HG03196 (cell line): ENCODE data around the gene OGFOD2.

ENCODE experiments used
- ATAC-seq: cut with Tn5 transposase; IDR thresholded peaks from one replicate; pipeline ENCODE4 v1.9.1; 2021; ENCODE audit not compliant: unreplicated experiment

Gene OGFOD2

GRCh38 chr12:122988036-122988435, 13.0 kb downstream of the OGFOD2 start:
- no peak for ATAC-seq

- no peak for ATAC-seq
Measured at GRCh38 chr12:122988612-122989212, 13.7 kb downstream of the OGFOD2 start.

- ATAC-seq: no peak
Measured at GRCh38 chr12:122989225-122989839, 14.3 kb downstream of the OGFOD2 start.

DNA sequence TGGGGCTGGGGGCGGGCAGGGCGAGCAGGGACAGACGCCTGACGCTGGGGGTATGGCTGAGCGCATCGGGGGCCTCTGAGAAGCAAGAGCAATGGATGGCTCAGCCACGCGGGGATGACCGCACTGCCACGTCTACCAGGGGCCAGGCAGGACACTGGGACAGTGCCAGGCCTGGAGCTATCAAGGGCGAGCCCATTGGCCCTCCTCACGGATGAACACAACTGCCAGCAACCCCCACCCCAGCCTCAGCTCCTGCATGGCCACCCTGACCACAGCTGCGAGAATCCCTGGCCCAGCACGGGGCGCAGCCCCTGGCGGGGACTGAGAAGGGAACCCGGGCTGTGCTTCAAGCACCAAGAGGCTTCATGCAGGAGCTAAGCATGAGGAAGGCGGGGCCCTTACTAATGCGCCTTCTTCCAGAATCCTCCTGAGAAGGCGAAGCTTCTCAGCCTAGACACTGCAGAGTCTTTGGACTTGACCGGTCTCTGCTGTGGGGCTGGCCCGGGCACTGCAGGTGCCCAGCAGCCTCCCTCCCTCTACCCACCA, 14.9 kb downstream of the OGFOD2 start:
- ATAC-seq: no peak

GRCh38 chr12:122990561-122990960, 15.5 kb downstream of the OGFOD2 start:
- ATAC-seq: no peak

DNA sequence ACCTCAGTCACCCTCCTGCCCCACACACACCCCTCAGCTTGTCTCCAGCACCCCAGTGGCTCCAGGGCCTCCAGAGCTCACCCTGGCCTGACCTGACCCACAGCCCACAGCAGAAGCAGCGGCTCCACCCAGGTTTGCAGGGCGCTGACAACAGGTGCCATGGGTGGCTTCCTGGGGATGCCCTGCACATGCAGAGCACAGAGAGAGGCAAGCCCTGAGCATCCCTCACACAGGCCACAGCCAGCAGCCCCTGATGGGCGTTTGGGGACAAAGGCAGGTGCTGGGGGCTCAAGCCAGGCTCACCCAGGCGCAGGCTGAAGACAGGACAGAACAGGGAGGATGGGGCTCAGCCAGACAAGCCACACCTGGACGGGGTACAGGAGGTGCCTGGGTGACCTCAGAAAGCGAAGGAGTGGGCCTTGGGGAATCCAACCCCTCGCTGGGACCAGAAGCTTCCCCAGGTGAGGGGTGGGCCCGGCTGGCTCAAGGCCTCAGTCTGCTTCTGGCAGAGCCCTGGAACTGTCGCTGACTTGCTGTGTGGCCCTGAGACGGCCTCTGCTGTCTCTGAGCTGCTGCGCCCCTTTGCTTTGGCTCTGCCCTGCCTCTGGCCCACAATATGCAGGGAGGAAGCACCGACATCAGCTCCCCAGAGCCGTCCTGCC, 16.0 kb downstream of the OGFOD2 start:
- no peak for ATAC-seq

- ATAC-seq: no peak
Measured at GRCh38 chr12:122991623-122992275, 16.7 kb downstream of the OGFOD2 start.

- no peak for ATAC-seq
Measured at GRCh38 chr12:122992386-122992785, 17.3 kb downstream of the OGFOD2 start.

- no peak for ATAC-seq
Measured at GRCh38 chr12:122994140-122994675, 19.2 kb downstream of the OGFOD2 start.

DNA sequence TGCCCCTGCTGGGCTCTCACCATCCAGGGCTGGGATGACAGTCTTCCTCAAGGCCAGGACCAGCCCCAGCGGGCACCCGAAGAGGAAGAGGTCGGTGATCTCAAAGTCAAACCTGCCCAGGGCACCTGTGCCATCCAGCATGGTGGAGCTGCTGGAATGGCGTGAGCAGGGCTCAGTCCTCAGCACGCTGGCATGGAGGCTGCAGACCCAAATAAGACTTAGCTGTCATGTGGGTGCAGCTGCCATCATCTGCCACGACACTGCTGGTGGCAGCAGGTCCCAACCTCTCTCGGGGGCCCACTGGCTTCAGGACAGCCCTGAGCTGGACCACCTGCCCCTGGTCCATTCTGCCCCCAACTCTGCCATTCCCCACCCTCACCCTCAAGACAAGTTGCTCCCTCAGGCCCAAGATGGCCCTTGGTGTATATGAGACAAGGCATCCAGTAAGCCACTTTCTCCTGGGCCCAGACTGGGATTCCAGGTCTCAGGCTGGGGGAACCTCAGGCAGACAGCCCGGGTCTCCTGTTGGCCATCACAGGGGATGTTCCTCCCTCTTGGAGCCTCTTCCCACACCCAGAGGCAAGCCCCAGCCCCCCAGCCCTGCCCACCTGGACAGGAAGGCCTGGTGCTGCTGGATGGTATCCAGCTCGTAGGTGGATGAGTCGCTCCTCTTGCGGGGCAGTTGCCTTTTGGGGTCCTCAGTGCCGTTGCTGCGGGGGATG, 19.9 kb downstream of the OGFOD2 start:
- ATAC-seq: no peak

DNA sequence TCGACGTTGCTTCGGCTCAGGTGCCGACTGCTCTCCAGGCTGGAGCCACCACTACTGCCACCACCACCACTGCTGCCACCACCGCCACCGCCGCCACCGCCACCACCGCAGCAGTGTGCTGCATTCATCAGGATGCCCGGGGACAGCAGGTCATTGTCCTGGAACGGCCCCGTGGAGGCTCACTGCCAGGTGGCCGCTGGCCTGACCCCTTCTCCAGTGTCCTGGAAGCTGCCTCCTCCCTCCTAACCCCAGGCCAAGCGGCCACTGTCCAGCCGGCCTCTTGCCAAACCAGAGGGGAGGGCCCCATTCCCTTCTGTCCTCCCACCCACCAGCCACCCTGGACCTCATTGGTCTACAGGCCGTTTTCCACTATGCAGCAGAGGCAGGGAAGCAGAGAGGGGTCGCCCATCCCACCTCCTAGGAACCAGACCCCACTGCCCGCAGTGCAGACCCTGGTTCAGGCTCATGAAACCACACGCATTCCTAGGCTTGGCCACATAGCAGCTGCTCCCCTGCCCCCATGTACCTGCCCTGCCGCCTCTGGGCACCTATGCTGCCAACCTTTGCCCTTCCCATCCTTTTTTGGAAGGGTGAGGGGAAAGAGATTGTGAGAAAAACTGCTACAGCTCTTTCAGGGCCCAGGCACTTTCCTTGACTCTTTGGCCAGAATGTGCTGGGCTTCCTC, 20.6 kb downstream of the OGFOD2 start:
- no peak for ATAC-seq

DNA sequence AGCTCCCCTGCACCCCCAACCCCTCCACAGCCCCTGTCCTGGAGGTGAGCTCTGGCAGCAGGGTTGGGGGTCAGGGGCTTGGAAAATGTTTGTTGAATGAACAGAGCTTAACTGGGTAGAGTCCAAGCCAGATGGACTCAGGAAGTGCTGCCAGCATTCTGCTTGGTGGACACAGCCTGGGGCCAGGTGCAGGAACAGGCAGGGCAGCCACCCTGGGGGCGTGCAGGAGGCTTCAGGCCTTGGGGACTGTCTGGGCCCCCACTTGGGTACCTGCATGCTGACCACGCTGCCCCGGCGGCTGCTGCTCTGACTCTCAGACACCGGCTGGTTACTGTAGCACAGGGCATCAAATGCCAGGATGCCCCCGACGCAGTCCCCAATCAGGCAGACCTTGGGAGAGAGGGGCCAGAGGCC, 21.2 kb downstream of the OGFOD2 start:
- no peak for ATAC-seq

DNA sequence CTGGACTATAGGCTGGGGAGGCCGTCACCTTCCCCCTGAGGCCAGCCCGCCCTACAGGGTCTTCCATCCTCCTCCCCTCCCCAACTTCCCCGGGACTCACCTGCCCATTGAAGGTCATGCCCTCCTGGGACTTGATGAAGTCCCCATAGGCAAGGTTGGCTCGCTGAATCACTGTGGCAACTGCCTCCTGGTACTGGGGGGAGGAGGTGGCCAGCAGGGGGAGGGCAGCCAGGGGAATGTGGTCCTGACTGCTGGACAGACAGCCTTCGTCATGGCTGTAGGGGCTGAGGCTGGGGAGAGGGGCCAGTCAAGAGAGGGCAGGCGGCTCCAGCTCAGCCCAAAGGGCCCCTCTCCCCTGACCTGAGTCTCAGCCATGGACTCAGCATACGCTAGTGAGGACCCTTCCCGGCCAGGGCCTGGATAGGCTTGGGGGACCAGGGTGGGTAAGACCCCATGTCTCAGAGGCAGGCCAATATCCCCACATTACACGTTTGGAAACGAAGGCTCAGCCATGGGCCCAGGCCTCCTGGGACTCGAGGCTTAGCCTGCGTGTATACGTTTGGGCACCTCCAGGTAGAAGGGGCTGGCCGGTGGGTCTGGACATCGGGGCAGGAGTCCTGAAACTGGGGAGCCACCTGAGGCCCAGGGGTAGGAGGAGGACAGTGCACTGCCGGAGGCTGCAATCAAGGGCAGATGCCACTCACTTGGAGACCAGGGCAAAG, 21.7 kb downstream of the OGFOD2 start:
- ATAC-seq: no peak

- no peak for ATAC-seq
Measured at GRCh38 chr12:122997343-122998250, 22.6 kb downstream of the OGFOD2 start.

DNA sequence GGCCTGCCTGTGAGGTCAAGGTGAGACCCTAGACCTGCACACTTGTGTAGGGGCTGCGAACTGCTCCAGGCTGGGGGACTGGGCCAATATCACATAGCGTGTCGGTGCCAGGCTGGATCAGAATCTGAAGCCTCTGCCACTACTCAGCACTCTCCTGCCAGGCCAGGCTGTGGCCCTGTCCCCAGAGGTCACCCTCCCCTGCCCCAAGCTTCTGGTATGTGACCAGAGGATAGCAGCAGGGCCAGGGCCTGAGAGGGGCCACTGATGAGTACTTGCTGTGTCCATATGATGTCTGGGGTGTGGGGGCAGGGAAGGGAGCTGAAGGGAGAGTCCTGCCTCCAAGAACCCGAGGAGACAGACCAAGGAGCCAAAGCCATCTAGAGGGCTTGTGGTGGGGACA, 23.3 kb downstream of the OGFOD2 start:
- ATAC-seq: no peak

DNA sequence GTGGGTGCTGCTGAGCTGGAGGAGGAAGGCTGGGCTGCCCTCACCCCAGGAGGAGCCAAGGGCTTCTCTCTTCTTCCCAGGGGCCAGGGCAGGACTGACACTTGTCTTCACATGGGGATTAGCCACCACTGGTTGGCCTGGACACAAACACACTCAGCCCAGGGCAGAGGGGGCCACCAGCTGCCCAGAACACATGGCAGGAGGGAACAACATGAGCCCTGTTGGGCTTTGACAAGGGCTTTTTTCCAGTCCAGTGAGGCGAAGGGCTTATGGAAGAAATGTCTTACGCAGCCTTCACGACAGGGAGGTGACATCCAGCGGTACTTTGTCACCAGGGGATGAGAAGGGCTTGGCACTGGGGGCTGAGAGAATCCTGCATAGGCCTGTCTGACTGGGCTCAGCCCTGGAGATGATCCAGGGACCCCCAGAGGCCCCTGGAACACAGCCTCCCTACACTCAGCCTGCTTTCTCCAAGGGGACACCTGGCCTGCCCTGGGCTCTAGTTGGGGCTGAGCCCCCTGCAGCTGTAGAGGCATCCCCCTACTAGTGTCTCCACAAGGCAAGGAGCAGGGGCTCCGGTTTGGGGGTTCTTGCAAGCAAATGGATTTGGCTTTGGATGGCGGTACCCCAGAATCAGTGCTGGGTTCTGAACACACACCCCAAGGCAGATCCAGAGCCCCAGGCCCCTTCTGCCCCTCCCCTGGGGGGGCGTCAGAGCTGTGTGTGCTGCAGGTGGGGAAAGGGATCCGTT, 24.3 kb downstream of the OGFOD2 start:
- ATAC-seq: no peak

GRCh38 chr12:122999986-123000420, 25.0 kb downstream of the OGFOD2 start:
- ATAC-seq: no peak

GRCh38 chr12:123000578-123000977, 25.5 kb downstream of the OGFOD2 start:
- no peak for ATAC-seq
